ENCODE results near the gene ADAM22.

ADAM22 gene

GRCh38 chr7:88183051-88183450, 249.0 kb downstream of the ADAM22 start:
- no peak for DNase-seq

DNA sequence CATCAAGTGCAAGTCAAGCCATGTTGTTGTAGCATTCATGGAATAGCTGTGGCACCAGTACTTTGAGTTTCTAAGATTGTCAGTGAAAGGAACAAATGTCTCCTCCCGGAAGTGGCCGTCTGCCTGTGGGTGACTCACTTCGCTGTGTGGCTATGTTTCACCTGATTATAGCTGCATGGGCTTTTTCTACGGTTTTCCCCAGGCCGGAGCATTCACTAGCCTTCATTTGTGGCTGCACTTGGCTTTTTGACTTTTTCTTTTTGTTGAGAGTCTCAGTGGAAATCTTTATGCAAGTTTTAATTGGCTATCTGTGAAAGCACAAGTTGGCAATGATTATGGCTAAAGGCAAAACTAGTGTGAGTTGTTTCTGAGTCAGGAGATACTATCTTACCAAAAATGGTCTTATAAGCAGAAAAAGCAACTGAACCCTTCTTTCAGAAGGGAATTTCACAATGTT, 250.8 kb downstream of the ADAM22 start:
- no peak for DNase-seq

- no peak for DNase-seq
These were observed 251.6 kb downstream of the ADAM22 start for GRCh38 chr7:88185650-88186049.

GRCh38 chr7:88191911-88192310, 257.9 kb downstream of the ADAM22 start:
- no peak for DNase-seq

- no peak for DNase-seq
These were observed 266.2 kb downstream of the ADAM22 start for GRCh38 chr7:88200261-88200660.

DNA sequence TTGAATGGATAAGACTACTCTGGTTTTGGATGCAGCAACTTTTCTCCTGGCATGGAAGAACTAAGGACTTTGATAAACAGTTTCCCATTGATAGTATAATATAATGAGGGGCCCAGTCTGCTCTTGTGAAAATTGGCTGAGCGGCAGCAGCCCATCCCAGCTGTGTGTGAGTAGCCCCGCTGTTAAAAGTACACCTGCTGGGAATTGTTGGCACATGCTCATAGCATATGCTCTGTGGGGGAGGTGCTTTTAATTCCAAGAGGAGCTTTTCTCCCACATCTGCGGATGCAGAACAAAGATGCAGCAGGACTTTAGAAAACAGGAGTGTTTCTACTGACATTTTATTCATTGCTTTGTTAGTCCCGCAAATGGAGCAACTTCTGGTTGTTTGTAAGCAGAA, 266.7 kb downstream of the ADAM22 start:
- DNase-seq = peak; percentile 38

DNA sequence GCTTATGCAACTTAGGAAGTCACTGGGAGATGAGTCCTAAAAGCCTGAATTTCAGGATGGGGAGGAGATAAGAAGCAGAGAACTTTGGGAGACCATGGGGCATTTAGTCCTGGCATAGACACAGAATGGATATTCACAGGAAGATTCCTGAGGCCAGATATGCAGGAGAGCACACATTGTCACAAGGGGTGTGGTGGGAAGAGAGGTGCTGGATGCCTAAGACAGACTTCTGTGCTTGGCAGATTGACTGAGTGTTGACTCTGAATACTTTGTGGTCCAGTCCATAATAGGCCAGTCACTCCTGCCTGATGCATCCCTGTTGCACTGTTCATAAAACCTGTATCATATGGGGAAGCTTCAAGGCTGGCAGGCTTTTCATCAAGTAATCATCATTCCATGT, 267.3 kb downstream of the ADAM22 start:
- DNase-seq = peak; percentile 6

DNA sequence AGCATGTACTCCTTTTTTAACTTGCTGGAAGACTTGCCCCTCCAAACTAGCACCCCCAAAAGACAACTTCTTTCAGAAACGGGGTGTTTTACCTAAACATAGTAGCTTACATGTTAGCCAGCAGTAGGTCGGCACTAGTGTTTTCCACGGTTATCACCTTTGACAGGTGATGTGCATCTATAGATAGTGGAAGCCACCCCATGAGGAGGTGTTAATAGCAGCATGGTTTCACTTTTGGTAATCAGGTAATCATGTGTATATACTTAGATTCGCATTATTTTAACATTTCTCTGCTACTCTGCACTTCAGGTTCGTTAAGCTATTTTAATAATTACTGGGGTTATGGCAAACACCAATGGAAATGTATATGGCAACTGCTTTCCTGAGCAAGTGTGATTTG, 268.2 kb downstream of the ADAM22 start:
- no peak for DNase-seq

DNA sequence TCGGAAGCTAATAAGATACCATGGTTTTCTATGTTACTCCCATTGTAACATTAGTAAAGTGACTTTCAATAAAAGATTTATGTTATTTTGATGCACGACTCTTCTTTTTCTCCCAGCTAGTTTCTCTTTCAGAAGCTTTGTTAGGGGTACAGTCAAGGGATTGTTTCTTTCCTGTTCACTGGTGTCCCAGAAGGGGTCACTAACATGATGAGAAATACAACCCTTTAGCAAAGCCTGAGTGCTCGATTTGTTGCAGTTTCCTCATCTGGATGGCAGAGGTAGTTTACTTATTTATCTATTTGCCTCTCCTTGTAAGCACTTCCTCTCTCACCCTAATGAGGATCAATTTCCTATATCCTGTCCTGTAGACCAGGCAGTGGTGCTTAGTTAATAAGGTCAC, 268.7 kb downstream of the ADAM22 start:
- DNase-seq = no peak

- DNase-seq = no peak
These were observed 269.4 kb downstream of the ADAM22 start for GRCh38 chr7:88203401-88203800.

- no peak for DNase-seq
These were observed 270.6 kb downstream of the ADAM22 start for GRCh38 chr7:88204525-88205110.

GRCh38 chr7:88205179-88205578, 271.1 kb downstream of the ADAM22 start:
- no peak for DNase-seq

DNA sequence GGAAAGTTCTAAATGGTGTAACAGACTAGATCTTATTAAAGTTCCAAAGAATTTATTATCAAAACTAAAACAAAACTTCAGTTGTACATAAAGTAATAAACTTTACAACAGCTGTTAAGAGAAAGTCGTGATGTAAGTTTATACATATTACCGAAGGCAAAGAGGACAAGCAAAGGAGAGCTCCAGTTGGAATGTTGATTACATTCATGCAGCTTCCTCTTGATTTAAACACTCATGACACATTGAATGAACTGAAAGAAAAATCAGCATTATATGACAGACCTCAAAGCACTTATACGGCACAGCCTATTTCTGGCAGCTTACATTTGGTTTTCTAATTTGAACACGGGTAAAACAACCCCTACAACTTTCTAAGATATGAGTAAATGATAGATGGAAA, 272.2 kb downstream of the ADAM22 start:
- DNase-seq = no peak

GRCh38 chr7:88208521-88208920, 274.5 kb downstream of the ADAM22 start:
- DNase-seq = no peak

- DNase-seq = no peak
These were observed 278.9 kb downstream of the ADAM22 start for GRCh38 chr7:88212918-88213317.

- DNase-seq = no peak
These were observed 280.4 kb downstream of the ADAM22 start for GRCh38 chr7:88214456-88214855.

DNA sequence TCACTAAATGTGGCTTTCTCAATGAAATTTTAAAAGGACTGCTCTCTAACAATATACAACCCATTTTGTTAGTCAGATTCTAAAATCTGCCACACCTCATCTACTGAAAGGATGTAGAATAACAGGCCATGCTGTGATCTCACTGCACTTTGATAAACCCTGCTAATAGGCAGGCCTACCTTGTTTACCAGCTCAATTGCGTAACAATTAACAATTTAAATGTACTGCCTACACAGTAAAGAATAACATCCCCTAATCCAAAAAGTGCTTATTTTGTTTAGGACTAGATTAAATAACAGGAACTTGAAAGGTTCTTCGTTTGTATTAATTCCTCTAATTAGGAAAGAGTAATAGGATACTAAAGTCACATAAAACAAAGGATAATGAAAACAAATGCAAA, 281.2 kb downstream of the ADAM22 start:
- DNase-seq = no peak

GRCh38 chr7:88216276-88216675, 282.2 kb downstream of the ADAM22 start:
- no peak for DNase-seq

- DNase-seq = no peak
These were observed 283.8 kb downstream of the ADAM22 start for GRCh38 chr7:88217675-88218428.

DNA sequence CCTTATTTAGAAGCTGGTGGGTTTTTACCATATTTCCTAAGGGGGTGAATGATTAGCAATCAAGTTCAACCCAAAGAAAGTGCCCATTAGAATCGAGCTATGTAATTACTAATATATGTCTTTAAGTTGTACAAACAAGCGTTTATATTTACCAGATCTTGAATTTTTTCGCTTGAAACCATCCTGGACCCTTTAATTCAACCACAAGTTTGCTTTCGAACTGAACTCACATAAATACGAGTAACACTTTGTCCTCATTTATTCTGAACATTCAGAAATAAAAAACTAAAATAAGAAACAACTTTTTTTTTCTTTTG, 284.3 kb downstream of the ADAM22 start:
- DNase-seq = no peak

- DNase-seq = peak; percentile 35
These were observed 285.0 kb downstream of the ADAM22 start for GRCh38 chr7:88218836-88219605.

DNA sequence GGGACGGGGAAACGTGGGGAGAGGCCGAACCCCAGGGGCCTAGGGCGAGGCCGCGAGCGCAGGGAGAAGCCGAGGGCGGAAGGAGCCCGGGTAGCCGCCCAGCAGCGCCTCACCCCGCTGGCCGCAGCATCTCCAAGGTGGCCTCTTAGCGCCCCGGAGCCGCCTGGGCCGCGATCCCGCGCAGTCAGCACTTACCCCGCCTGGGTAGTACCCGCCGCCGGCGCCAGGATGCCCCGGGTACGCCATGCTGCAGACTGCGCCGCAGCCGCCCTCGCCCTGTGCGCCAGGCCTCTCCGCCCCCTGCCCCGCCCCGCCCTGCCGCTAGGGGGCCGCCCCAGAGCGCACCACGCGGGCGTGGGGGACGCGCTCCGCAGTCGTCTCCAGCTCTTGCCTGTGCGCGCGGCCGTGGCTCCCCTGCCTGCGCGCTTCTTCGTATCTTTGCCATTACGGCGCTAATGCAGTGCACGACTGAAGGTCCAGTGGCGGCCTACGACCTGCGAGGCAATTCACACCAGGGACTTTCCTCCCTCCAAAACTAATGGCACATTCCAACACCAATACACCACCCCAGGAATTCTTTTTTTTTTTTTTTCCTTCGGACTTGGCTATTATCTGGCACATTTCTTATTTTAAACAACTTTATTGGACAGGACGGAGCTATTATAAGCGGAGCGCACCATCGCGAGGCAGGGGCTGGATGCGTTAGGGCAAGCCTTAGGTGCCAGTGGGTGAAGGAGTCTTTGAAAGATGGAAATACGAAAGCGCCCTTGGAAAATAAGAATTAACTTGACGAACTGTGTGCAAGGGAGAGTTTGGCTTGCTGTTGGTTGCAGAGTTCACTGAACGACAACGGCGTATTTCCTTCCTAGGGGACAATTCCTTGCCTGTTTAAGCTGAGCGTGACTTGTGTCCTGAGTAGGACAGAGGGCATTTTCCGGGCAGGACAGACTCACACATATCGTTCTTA, 286.0 kb downstream of the ADAM22 start, which contains the start of gene SRI:
SRI (minus strand) TSS at position 258 of the 967 bp plus-strand sequence; CDS start at position 246, 12 bp downstream.
- peak; percentile 74 for DNase-seq

DNA sequence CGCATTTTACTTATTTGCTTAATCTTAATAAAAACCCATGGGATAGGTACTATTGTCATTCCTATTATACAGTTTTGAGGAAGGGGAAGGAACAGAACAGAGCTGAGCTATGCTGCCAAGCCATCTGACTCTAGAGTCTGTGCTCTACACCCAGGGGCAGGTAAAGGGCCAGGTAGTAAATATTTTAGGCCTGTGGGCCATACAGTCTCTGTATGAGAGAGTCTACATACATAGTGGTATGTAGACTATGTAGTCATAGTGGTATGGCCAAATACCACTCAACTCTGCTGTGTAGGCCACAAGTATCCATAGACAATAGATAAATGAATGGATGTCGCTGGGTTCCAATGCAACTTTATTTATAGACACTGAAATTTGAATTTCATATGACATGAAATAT, 289.2 kb downstream of the ADAM22 start:
- no peak for DNase-seq
